ENCODE data around the gene GNA12.
"Not testable (repeated sequence)": the region's sequence is repeated elsewhere in the genome, so short reads cannot be mapped to it uniquely, and the experiment has no call there.

GNA12 gene

GRCh38 chr7:2738766-2739549 lies 105.2 kb downstream of the GNA12 start:
- TF ChIP-seq ZFX (IDR thresholded peaks at IDR 0.05) (no peak), CTCF (conservative IDR thresholded peaks at IDR 0.05) (no peak)
- H3K27ac ChIP-seq: no peak overlapping the region

DNA sequence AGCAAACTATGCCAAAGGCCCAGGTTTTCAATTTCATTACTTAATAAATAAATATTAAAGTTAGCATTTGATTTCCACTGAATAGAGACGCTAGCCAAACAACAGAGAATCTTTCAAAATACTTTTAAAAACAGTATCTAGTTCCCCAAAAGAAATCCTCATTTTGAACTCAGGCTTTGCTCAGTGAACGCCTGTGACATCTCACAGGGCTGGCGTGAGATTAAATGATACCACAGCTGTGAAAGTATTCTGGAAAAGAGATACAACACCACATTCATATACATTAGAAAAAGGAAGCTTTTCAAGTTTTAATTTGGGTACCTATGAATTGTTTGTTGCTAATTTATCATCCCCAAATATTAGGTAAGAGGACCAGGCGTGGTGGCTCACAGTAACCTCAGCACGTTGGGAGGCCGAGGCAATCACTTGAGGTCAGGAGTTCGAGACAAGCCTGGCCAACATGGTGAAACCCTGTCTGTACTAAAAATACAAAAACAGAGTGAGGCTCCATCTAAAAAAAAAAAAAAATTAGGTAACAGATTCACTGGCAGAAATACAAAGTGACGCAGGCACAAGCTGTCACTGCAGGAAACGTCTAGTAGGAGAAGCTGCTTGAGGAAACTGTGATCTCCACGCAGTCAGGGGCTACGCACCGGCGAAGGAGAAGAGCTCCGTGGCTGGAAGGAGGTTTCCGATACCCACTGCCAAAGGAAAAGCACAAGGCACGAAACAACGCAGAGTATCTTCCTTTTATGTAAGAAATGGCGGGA lies 106.2 kb downstream of the GNA12 start:
- H3K27ac ChIP-seq: no peak overlapping the region
- TF ChIP-seq ZFX (IDR thresholded peaks at IDR 0.05) (no peak), CTCF (conservative IDR thresholded peaks at IDR 0.05) (no peak)

GRCh38 chr7:2737005-2737743 lies 106.9 kb downstream of the GNA12 start:
- not testable (repeated sequence) for H3K27ac ChIP-seq

GRCh38 chr7:2736411-2736914 lies 107.6 kb downstream of the GNA12 start:
- TF ChIP-seq ZFX (IDR thresholded peaks at IDR 0.05) (no peak), CTCF (conservative IDR thresholded peaks at IDR 0.05) (no peak)
- no peak overlapping the region for H3K27ac ChIP-seq

DNA sequence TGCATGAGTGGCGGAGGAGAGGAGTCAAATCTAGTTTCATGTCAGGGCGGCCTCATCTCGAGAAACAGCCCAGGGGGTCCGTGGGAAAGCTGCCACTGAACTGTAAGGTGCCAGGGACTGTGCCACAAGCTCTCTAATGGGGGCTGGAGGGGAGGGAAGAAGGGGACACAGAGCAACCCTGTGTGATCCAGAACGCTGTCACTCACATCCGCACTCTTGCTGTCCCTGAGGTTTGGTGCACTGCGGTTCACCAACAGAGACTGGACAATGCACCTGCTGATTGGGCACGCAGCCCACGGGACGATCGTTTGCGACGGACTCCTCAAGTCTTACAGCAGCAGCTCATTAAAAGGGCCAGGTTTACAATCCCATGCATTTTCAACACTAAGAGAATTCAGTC lies 108.4 kb downstream of the GNA12 start:
- TF ChIP-seq ZFX (IDR thresholded peaks at IDR 0.05) (no peak), CTCF (conservative IDR thresholded peaks at IDR 0.05) (no peak)
- no peak overlapping the region for H3K27ac ChIP-seq

DNA sequence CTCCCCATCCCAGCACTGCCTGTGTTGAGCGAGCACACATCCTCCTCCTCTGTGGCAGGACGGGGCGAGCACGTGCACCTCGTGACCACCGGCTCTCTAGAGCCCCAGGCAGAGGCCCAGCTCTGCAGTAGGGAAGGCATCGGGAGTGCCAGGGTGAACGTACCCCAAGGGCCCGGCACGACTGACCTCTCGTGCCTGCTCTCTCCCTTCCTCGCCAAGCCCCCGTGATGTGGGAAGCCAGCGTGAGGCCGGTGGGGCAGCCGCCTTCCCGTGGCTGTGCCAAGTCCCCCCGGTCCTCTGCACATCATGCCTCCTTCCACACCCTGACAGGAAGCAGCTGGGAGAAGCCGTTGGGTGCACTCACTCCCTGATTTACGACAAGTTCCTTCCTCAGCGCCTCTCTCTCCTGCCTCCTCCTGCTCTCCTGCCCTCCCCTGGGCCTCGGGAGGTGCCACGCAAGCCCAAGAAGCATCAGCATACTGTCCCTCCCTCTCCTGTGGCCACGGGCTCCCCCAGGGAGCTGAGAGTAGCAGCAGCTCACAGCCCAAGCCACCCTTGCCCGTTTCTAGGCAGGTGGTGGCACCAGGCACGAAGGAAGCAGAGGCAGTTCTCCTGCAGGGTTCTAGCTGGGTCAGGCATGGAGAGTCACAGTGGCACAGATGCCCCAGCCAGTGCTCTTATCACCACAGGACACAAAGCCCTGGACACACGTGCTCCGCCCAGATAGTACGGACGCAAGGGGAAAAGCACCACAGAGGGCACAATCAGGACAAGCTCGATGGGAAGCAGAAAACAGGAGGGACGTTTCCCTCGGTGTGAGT lies 109.1 kb downstream of the GNA12 start:
- no peak overlapping the region; the same call in 1 of the 2 replicates for H3K27ac ChIP-seq

More for the DNA sequence above, 109.1 kb downstream of the GNA12 start:
- no peak for TF ChIP-seq ZFX (IDR thresholded peaks at IDR 0.05)
- no peak for TF ChIP-seq CTCF (conservative IDR thresholded peaks at IDR 0.05)
